Activated CD8-positive, alpha-beta memory T cell treated with anti-CD3 and anti-CD28 coated beads for 4 hours (primary cell): ENCODE measurements around the gene AMN1.

Experiments used
- DNase-seq, 2 donors: peaks; one replicate each; pipeline ENCODE4 v3.0.0-alpha.2; 2020; ENCODE audit warnings: low read depth in 2 of 2

The AMN1 gene

DNA sequence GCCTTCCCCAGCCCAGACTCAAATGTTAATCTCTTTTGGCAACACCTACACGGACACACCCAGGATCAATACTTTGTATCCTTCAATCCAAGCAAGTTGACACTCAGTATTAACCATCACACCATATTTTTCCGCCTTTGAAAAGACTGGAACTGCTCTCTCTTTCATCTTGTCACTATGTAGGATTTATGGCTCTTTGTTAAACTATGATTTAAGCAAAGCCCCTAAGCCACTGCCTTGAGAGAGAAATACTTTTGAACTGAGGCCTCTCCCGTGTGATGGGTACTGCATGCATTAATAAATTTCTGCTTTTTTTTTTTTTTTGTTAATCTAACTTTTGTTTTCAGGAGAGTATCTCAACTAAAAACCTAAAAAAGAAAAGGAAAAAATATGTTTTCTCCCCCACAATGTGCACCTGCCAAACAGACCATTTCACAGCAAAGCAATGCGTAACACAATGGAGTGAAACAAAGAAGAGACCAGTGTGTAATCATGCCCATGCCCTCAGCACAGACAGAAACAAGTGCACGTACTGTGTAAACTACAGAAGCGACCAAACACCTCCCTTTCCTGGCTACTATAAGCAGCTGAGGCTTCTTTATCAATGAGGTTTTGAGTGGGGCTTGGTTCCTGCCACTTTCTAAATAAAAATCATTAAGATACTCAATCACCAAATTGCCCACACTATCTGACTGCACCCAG, 97.6 kb downstream of the AMN1 start:
- no peak for DNase-seq

DNA sequence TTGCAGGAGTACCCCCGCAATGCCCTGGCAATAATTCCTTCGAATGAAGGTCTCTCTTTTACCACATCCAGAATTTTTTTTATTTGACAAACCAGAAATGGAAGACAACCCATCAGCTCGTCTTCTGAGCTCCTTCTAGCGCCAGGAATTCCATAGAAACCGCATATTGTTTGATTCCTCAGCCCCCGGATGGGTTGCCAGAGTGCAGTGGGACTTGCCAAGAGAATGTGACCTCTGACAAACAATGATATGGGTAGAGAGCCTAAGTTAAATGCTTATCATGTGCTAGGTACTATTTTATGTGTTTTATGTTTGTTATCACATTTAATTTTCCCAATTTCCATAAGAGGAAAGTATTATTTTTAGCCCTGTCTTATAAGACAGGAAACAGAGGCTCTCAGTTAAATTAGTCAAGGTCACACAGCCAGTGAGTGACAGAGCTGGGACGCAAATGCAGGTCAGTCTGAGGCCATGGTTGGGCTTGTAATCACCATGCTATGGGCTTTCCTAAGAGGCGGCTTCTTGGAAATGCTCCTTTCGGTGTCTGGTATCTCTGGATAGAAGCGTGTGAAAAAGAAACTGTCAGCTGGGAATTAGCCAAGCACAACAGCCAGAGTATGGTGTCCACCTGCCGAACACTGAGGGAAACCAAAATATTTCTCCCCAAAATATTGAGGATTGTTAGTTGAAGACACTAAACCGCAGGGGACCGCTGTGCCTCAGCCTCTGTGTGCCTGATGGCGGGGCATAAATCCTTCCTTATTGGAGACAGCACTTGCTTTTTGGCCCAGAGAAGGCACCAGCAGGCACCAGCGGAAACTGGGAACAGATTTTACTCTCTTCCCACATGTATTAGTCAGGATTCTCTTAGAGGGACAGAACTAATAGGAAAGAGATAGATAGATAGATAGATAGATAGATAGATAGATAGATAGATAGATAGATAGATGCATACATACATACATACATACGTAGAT, 98.8 kb downstream of the AMN1 start:
- DNase-seq: no peak

- no peak for DNase-seq
These were observed 101.3 kb downstream of the AMN1 start for GRCh38 chr12:31627456-31628054.

DNA sequence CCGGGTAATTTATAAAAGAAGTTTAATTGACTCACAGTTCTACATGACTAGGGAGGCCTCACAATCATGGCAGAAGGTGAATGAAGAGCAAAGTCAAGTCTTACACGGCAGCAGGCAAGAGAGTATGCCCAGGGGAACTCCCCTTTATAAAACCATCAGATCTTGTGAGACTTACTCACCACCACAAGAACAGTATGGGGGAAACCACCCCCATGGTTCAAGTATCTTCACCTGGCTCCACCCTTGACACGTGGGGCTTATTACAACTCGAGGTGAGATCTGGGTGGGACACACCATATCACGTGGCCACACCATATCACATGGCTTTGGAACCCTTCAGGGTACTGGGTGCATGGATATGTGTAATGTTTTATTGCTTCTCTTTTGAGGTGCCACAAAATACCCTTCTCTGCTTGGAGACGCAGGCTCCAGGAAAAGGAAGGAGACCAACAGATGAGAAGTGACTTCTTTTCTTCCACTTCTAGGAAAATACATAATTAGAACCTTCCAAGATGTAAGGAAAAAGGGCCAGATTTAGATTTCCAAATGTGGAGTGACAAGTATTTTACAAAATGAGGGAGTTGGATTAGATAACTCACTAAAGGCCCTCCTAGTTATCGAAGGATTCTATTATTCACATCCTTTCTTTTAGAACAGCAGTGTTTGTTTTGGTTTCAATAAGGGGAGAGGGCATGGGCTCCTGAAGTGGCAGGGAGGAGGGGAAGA, 102.4 kb downstream of the AMN1 start:
- no peak for DNase-seq

DNA sequence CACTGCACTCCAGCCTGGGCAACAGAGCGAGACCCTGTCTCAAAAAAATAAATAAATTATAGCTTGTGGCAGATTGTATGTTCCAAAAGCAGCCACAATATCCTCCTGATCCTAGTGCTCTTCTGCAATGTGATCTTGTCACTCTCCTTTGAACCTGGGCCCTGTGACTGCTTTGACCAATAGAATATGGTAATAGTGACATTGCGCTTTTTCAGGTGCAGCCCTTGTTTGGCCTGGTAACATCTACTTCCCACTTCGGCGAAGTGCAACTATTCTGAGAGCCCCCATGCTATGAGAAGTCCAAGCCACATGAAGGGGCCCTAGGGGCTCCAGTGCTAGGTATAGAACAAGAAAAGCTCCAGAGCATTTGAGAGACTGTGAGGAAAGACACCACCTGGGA, 106.8 kb downstream of the AMN1 start:
- DNase-seq: no peak
